ENCODE data around the gene SLC5A5. TPM values are rescaled to one million over a fixed set of nuclear protein-coding genes. Genes with fewer than 3 reads are reported as not detected.
A peak's percentile ranks its signal among the peaks of the same experiment; 100 is the strongest.

The SLC5A5 gene
- total and polyA plus RNA-seq, 2 of the 8 experiments (the other 6 are each of a cell fraction or from before 2014, with no cell fraction given), result 1.5 to 1.8 TPM

DNA sequence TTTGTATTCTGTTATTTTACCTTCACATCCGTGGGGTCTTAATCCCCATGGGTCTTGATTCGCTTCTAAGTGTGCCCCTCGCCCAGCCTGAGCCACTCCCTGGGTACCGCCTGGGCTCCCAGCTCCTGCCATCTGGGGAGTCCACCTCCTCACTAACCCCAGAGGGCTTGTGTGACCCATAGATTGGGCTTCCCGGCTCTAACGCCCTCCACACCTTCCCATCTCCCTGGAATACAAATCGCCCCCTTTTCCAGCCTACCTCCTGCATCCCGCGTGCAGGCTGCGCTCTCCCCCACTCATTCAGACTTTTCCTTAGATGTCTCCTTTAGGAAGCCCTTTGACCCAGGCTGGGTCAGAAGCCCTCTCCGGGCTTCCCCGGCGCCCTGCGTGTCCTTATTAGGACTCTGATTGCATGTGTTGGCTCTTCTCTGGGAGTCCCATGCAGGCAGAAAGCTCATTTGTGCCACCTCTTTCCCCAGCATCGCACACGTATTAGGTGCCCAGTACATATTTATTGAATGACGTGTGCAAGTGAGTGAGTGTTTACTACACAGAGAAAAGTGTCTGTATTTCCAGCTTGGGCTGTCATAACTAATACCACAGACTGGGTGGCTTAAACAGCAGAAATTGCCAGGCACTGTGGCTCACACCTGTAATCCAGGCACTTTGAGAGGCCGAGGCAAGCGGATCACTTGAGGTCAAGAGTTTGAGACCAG, 61.8 kb downstream of the SLC5A5 start:
- Histone ChIP-seq H3K4ac (replicated peaks; ENCODE audit: insufficient read length, low read depth, low read length) (peak overlapping the region; percentile 15), H4K5ac (ENCODE audit: insufficient read length, low read depth, low read length) (no peak overlapping the region), H3K4me3 (ENCODE audit: extremely low read depth in 1 of 4, insufficient read depth in 2 of 4, low read depth in 3 of 4, low read length in 4 of 4) (peak overlapping the region; percentile 80 to 94 (median 91)), H3K23me2 (ENCODE audit: low read depth, low read length) (peaks cover 7% of the 10 kb centered on the region; the same call in 1 of the 2 replicates), H2AK5ac (ENCODE audit: low read depth, low read length) (peak overlapping the region; percentile 39; the same call in 1 of the 2 replicates), H3K4me2 (ENCODE audit: insufficient read depth in 1 of 2, low read depth in 2 of 2, low read length in 2 of 2) (peak overlapping the region; percentile 29 to 92), H3K36me3 (ENCODE audit: control insufficient read depth in 2 of 4, insufficient read depth in 4 of 4, low read length in 3 of 4) (no peaks in the 10 kb centered on the region), H2BK120ac (replicated peaks; ENCODE audit: low read depth, low read length) (no peak overlapping the region), H2BK12ac (ENCODE audit: low read depth, low read length) (0 out of 2 replicates have a peak overlapping the region, but pooled peaks have one; percentile 27), H3K79me2 (ENCODE audit: control insufficient read depth in 1 of 2, insufficient read depth in 2 of 2, low read length in 2 of 2) (peaks cover 0 to 7% of the 10 kb centered on the region in 2 experiments; a peak in 2 of 4 replicates), H2AFZ (ENCODE audit: low read length) (no peak overlapping the region), H3K18ac (ENCODE audit: extremely low read depth, low read length) (no peak overlapping the region), H2BK20ac (ENCODE audit: low read length) (no peak overlapping the region), H4K20me1 (replicated peaks in 1 of 2; ENCODE audit: control insufficient read depth in 1 of 2, insufficient read depth in 2 of 2, low read length in 2 of 2) (no peaks in the 10 kb centered on the region), H3K9me3 (ENCODE audit: insufficient read depth in 2 of 2, low read depth in 1 of 2, low read length in 1 of 2) (no peaks in the 10 kb centered on the region), H3K79me1 (ENCODE audit: low read depth, low read length) (no peaks in the 10 kb centered on the region), H3K9ac (replicated peaks in 1 of 4; ENCODE audit: extremely low read depth in 1 of 4, low read depth in 3 of 4, low read length in 3 of 4) (peak overlapping the region in 3 of 4 experiments; percentile 55 to 89 (median 87); a peak in 6 of 7 replicates), H2BK15ac (ENCODE audit: low read length) (no peak overlapping the region), H3K23ac (ENCODE audit: insufficient read length) (no peak overlapping the region), H3K4me1 (replicated peaks in 1 of 4; ENCODE audit: control insufficient read depth in 3 of 4, insufficient read depth in 4 of 4, low read length in 3 of 4) (peaks cover 0 to 4% (median 2%) of the 10 kb centered on the region in 4 experiments; a peak in 3 of 7 replicates), H2BK5ac (ENCODE audit: low read depth, low read length) (no peak overlapping the region; the same call in 1 of the 2 replicates), H3K27ac (ENCODE audit: low read depth, low read length) (0 out of 2 replicates have a peak overlapping the region, but pooled peaks have one; percentile 33), H4K91ac (replicated peaks; ENCODE audit: insufficient read length, low read length) (no peak overlapping the region), H3K56ac (replicated peaks; ENCODE audit: insufficient read length, low read depth, low read length) (peak overlapping the region; percentile 37), H4K8ac (ENCODE audit: extremely low read depth, insufficient read depth, low read length) (no peak overlapping the region), H3K27me3 (replicated peaks in 1 of 4; ENCODE audit: control insufficient read depth in 3 of 4, extremely low read depth in 1 of 4, insufficient read depth in 3 of 4, low read length in 3 of 4) (no peaks in the 10 kb centered on the region), H3K14ac (ENCODE audit: insufficient read length) (no peak overlapping the region)
- ChIA-PET CTCF (ENCODE audit: partially characterized antibody) (interaction anchor here (1.0 to 10.3 kb wide), 19 partner anchors 12 to 159 kb away, joined by 3 to 200 read pairs (median 5); partner anchors contain the start of genes KCNN1, RPL18A and SLC5A5), POLR2A (ENCODE audit: partially characterized antibody) (interaction anchor here (0.6 to 14.8 kb wide), 19 partner anchors 10 to 271 kb away, joined by 3 to 392 read pairs (median 4); partner anchors contain the start of genes RPL18A and SLC5A5)
- TF ChIP-seq CEBPB (IDR thresholded peaks at IDR 0.05; ENCODE audit: low read depth, low read length) (no peak), SP2 (IDR thresholded peaks at IDR 0.05; ENCODE audit: low read length) (no peak), RNF2 (IDR thresholded peaks at IDR 0.05; ENCODE audit: borderline replicate concordance, low read depth, low read length, missing control alignments, poor library complexity, severe bottlenecking) (no peak), SIRT6 (IDR thresholded peaks at IDR 0.05; ENCODE audit: low read length) (no peak), HDAC6 (IDR thresholded peaks at IDR 0.05; ENCODE audit: low read depth, low read length) (no peak), CREB1 (IDR thresholded peaks at IDR 0.05) (no peak), SP1 (IDR thresholded peaks at IDR 0.05; ENCODE audit: low read depth, low read length) (no peak), HDAC2 (IDR thresholded peaks at IDR 0.05; ENCODE audit: borderline replicate concordance in 1 of 2, low read depth in 2 of 2, low read length in 2 of 2) (no peak), CBX8 (IDR thresholded peaks at IDR 0.05; ENCODE audit: borderline replicate concordance, low read depth, low read length) (no peak)
- FAIRE-seq (no peak), DNase-seq (ENCODE audit: low read depth in 1 of 2, low spot score in 2 of 2) (no peak)
- WGBS, 2 experiments (ENCODE audit: extremely low coverage in 1 of 2, insufficient coverage in 1 of 2, insufficient read length in 1 of 2, insufficient replicate concordance in 2 of 2, low coverage in 1 of 2, low lambda C conversion rate in 2 of 2, missing lambda C conversion rate in 1 of 2), result 35% methylated on average over 19 of the region's 19 CpGs; no CpG with 5 or more reads in 1 of the 2 experiments
